Cerebellar nuclear complex (tissue), 1 donor: ENCODE data around the gene RPGRIP1L.

ENCODE experiments used
- DNase-seq, 2 experiments: peaks; one replicate each; lab custom pipeline; 2025; lab: John Stamatoyannopoulos, UW

RPGRIP1L gene

GRCh38 chr16:53703590-53704444 lies at the start of gene RPGRIP1L, which contains the start of gene FTO:
RPGRIP1L (minus strand) TSS chr16:53703859; CDS start chr16:53700723, 3,136 bp downstream.
FTO (plus strand) TSS chr16:53704156.
- peak; percentile 97 to 100 for DNase-seq

GRCh38 chr16:53753431-53753830 lies 49.8 kb upstream of the RPGRIP1L start:
- no peak for DNase-seq

GRCh38 chr16:53752560-53752959 lies 48.9 kb upstream of the RPGRIP1L start:
- no peak for DNase-seq

GRCh38 chr16:53745753-53746266 lies 42.2 kb upstream of the RPGRIP1L start:
- no peak for DNase-seq

DNA sequence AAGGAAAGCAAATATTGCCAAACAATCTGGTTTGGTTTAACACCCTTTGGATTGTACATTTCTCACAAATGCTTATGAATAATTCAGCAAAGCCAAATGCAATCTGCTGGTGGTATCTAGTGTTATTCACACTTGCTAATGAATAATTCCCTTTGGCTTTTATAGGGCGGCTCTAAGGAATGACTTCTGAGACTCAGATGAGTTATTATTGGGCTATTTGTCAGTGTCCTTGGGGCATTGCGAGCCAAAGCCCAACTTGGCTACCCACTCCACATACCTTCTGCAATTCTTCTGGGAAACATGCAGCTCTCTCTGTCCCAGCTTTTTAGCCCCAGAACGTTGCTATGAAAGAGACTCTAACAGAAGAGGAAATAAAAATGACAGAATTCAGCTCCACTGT lies 41.4 kb upstream of the RPGRIP1L start:
- DNase-seq, result no peak

GRCh38 chr16:53744449-53744848 lies 40.8 kb upstream of the RPGRIP1L start:
- no peak for DNase-seq

- no peak for DNase-seq
Observed at GRCh38 chr16:53743149-53743566, 39.5 kb upstream of the RPGRIP1L start.

DNA sequence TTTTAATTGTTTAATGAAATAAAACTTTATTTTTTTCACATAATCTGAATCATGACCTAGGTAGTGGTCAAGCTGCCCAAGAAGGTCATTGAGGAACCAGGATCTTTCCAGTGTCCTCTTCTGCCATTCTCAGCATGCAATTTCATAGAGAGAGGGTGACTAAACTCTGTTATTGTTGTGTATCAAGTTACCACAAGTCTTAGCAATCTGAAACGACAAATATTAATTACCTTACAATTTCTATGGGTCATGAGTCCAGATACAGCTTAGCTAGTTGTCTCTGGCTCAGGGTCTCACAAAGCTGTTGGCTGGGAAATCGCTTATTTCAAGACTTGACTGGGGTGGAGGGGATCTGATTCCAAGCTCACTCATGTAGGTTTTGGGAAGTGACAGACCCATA lies 37.9 kb upstream of the RPGRIP1L start:
- DNase-seq, result no peak

- DNase-seq, result no peak
Observed at GRCh38 chr16:53740933-53741531, 37.4 kb upstream of the RPGRIP1L start.

DNA sequence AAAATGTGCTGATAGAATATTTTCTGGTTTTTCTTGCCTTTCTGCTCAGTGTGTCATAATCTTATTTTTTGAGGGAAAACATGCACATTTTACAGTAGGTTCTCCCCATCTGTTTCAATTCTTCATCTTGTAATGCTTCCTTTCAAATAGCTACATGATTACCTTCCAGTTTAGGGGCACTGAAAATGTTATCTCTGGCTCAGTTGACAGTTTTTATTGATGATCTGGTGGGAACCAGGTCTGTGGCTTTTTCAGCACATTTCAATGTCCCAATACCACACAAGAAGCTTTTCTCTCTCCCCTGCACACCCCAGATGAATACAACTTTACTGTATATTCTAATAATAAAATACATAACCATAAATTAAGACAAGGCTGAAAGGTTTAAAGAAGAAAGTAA lies 36.8 kb upstream of the RPGRIP1L start:
- DNase-seq, result no peak

DNA sequence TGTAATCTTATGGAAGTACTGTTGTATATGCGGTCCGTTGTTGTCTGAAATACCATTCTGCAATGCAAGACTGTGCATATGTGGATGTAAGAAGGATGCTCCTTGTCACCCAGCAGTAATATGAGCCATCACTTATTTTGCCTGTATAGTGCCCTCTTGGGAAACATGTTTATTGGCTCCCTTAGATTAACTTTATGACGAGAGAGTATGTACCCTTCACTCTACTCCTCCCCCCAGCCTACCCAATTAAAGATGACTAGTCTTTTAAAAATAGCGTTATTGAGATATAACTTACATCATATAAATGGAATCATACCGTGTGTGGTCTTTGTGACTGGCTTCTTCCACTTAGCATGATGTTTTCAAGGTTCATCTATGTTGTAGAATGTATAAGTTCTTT lies 33.9 kb upstream of the RPGRIP1L start:
- DNase-seq, result no peak

DNA sequence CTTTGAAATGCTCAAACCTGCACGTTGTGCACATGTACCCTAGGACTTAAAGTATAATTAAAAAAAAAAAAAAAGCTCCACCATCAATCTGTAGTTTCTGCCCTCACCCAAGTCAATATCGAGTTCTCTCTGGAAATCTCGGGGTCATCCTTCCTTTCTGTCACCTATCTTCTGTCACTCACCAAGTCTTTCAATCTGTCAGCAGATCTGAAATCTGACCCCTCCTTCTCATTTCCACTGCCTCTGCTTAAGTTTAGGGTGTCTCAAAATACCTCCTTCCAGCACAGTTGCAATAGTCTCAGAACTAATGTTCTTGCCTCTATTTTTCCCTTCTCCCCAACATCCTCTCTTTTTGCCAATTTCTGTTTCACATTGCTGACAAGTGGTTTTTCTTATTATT lies 32.6 kb upstream of the RPGRIP1L start:
- no peak for DNase-seq

DNA sequence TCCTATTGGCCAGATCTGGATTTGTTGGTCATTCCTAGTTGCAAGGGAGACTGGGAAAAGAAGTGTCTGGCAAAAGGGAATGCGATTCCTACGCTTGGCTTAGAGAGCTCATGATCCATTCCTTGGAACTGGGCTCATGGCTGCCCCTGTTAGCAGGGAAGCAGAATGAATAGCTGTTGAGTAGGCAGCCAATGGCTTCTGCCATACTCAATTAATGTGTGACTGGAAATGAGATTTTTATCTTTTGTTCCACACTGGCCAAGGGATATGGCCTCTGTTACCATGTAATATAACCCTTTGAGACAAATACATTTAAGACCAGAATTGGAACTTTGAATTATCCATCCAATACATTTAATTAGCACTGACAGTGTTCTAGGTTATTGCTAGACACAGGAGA lies 31.2 kb upstream of the RPGRIP1L start:
- no peak for DNase-seq

- DNase-seq, result no peak
Observed at GRCh38 chr16:53732296-53732929, 28.8 kb upstream of the RPGRIP1L start.

DNA sequence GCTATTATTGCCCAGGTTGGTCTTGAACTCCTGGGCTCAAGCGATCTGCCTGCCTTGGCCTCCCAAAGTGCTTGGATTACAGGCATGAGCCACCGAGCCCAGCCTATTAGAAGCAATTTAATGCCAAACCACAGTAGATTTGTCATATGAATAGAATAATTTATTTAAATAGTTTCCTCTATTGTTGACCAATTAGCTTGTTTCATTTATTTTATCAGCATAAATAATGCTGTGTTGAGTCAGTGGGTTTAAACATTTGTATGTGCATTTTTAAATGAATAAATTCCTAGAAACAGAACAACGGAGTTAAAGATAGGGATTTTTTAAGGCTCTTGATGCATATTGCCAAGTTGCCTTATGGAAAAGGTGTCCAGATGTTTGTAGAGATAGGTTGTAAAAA lies 27.0 kb upstream of the RPGRIP1L start:
- no peak for DNase-seq

- no peak for DNase-seq
Observed at GRCh38 chr16:53726625-53727024, 23.0 kb upstream of the RPGRIP1L start.

DNA sequence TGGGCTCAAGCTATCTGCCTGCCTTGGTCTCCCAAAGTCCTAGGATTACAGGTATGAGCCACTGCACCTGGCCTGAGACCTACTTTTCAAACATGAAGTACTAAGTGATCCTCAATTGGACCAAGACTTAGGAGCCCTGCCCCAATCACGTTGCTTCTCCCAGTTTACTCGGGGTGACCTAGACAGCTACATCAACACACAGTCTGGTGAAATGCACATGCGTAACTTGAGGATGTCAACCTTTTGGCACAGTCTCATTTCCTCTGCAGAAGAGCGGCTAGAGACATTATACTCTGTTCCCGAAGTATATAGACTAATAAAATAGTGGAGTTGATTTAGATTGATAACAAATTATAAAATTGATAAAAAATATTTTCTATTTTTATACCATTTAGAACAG lies 17.4 kb upstream of the RPGRIP1L start:
- no peak for DNase-seq

GRCh38 chr16:53717577-53717976 lies 13.9 kb upstream of the RPGRIP1L start:
- DNase-seq, result no peak

DNA sequence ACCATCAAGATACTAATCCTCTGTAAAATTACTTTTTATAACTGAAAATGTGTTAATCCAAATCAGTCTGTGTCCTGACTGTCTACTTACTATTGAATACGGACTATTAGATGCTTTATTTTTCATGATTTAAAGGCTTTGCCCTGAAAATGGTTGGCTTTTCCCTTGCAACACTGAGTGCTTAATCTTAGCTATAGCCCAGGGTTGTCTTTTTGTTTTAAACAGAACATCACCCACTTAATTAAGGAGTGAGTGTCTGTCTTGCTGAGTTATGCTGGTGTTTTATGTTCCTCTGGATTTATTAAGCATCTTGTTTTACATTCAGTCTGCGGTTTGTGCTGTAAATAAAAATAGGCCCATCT lies 11.3 kb upstream of the RPGRIP1L start:
- no peak for DNase-seq

DNA sequence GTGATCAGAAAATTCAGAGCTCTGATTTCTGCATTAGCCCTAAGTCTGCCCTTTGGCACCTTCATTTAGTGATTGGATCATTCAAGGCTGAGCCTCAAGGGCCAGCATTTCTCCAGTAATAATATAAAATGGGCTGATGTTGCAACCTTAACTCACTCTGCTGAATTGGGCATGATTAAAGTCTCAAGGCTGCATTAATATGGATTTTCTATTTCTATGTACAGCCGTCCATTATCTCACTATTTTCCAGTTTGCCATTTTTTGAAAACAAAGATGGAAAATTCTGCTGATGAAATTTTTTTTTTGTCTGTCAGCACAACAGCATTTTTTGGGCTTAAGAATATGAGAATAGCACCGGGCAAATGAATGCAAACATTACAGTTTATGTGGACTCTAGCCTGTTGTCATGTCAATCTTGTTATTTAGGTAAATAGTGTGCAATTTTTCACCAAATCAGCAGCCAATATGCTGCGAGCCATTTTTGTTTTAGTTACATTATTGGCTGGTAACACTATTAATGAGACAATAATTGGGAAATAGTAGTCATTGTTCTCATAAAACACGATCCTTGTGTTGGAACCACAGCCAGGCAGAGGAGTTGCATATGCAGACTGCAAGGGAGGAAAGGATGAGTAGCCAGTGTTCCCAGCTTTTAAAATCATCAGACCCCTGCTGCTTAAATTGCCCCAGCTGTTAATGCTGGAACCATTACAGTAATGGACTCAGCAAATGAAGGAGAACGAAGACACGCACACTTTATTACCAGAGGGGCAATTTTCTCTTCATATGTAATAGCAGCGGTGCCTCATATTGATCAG lies 10.8 kb upstream of the RPGRIP1L start:
- DNase-seq, result no peak

DNA sequence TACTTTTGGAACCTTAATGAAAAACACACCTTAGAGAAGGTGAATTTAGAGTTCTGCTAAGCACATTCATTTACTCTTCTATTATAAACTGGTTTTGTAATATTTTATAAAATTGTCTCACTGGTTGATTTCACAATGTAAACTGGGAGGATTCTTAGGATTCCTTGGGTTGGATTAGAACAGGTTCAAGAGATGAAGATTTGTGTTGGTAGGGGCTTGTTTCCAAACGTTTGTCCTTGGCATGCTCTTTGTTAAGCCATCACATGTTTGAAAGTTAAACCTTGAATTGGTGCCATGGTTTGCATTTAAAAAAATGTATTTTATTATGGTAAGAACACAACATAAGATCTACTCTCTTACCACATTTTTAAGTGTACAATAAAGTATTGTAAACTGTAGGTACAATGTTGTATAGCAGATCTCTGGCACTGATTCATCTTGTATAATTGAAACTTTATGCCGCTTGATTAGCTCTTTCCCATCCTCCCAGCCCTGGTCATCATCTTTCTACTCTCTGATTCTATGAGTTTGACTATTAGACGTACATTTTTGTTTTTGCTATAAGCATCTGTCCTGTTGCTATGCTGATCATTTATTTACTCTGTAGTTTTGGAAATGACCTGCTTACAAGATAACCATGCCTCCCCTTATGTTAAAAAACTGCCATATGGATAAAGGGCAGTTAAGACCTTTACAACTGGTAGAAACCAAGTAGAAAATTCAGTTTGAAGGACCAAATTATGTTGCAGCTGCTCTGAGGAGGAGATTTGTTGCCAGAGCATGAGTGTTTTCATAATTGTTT lies 9.9 kb upstream of the RPGRIP1L start:
- no peak for DNase-seq
